IPS-20b (cell line): ENCODE results near the gene IGF1R.

Source experiments
- H3K27ac ChIP-seq: one replicate; pipeline ENCODE4 v1.5.1; 2013; ENCODE audit warnings: low read length
- H3K27me3 ChIP-seq: 2 replicates; pipeline ENCODE4 v1.6.1; 2013; ENCODE audit warnings: mild to moderate bottlenecking, low read length, inconsistent platforms; ENCODE audit not compliant: insufficient read depth
- H3K36me3 ChIP-seq: 2 replicates; pipeline ENCODE4 v1.6.1; 2013; ENCODE audit warnings: low read depth, mild to moderate bottlenecking, inconsistent platforms, low read length, moderate library complexity; ENCODE audit not compliant: insufficient read depth
- H3K4me1 ChIP-seq: 2 replicates; pipeline ENCODE4 v1.6.1; 2013; ENCODE audit warnings: mild to moderate bottlenecking, control low read depth, inconsistent platforms, low read length, moderate library complexity; ENCODE audit not compliant: insufficient read depth
- H3K4me3 ChIP-seq: 2 replicates; pipeline ENCODE4 v1.5.1; 2013; ENCODE audit warnings: mild to moderate bottlenecking, low read length, inconsistent platforms
- H3K9ac ChIP-seq: 2 replicates; pipeline ENCODE4 v1.6.1; 2013; ENCODE audit warnings: low read depth, mild to moderate bottlenecking, inconsistent platforms, low read length, moderate library complexity
- H3K9me3 ChIP-seq: 2 replicates; pipeline ENCODE4 v1.6.1; 2013; ENCODE audit warnings: mild to moderate bottlenecking, low read depth, low read length, inconsistent platforms; ENCODE audit not compliant: insufficient read depth

Gene IGF1R

GRCh38 chr15:98649472-98650416 is 1.4 kb downstream of the IGF1R start:
- Histone ChIP-seq H3K27me3 (peaks cover 26% of the 10 kb centered on the region; the same call in 1 of the 2 replicates), H3K36me3 (no peaks in the 10 kb centered on the region), H3K9ac (peak overlapping the region; percentile 92), H3K9me3 (no peaks in the 10 kb centered on the region), H3K4me1 (peaks cover 31% of the 10 kb centered on the region), H3K4me3 (peak overlapping the region; percentile 99), H3K27ac (no peak overlapping the region)

- Histone ChIP-seq H3K4me1 (peaks cover 36% of the 10 kb centered on the region), H3K9me3 (no peaks in the 10 kb centered on the region), H3K36me3 (no peaks in the 10 kb centered on the region), H3K27me3 (peaks cover 26% of the 10 kb centered on the region; the same call in 1 of the 2 replicates), H3K4me3 (peak overlapping the region; percentile 99), H3K27ac (peak overlapping the region; percentile 28), H3K9ac (peak overlapping the region; percentile 92)
Observed at GRCh38 chr15:98650417-98651035, 2.2 kb downstream of the IGF1R start.

GRCh38 chr15:98651036-98651481 is 2.7 kb downstream of the IGF1R start:
- Histone ChIP-seq H3K9ac (peak overlapping the region; percentile 92), H3K4me3 (peak overlapping the region; percentile 99), H3K27ac (peak overlapping the region; percentile 28)

GRCh38 chr15:98651581-98652220 is 3.4 kb downstream of the IGF1R start:
- Histone ChIP-seq H3K9ac (peak overlapping the region; percentile 92), H3K27me3 (peaks cover 26% of the 10 kb centered on the region; the same call in 1 of the 2 replicates), H3K27ac (no peak overlapping the region), H3K4me3 (peak overlapping the region; percentile 99), H3K4me1 (peaks cover 35% of the 10 kb centered on the region), H3K9me3 (no peaks in the 10 kb centered on the region), H3K36me3 (no peaks in the 10 kb centered on the region)

More at GRCh38 chr15:98651036-98651481, 2.7 kb downstream of the IGF1R start:
- Histone ChIP-seq H3K36me3 (no peaks in the 10 kb centered on the region), H3K27me3 (peaks cover 26% of the 10 kb centered on the region; the same call in 1 of the 2 replicates), H3K9me3 (no peaks in the 10 kb centered on the region), H3K4me1 (peaks cover 35% of the 10 kb centered on the region)

GRCh38 chr15:98653686-98654085 is 5.3 kb downstream of the IGF1R start:
- Histone ChIP-seq H3K9me3 (no peaks in the 10 kb centered on the region), H3K27me3 (peaks cover 26% of the 10 kb centered on the region; the same call in 1 of the 2 replicates), H3K9ac (no peak overlapping the region), H3K27ac (no peak overlapping the region), H3K4me1 (peaks cover 50% of the 10 kb centered on the region), H3K4me3 (no peak overlapping the region), H3K36me3 (no peaks in the 10 kb centered on the region)

- Histone ChIP-seq H3K27ac (no peak overlapping the region), H3K4me3 (no peak overlapping the region), H3K4me1 (peaks cover 54% of the 10 kb centered on the region)
Observed at GRCh38 chr15:98654790-98655360, 6.5 kb downstream of the IGF1R start.

GRCh38 chr15:98655732-98656131 is 7.4 kb downstream of the IGF1R start:
- Histone ChIP-seq H3K9me3 (no peaks in the 10 kb centered on the region), H3K4me3 (no peak overlapping the region), H3K27ac (no peak overlapping the region), H3K27me3 (peaks cover 18% of the 10 kb centered on the region; the same call in 1 of the 2 replicates), H3K36me3 (no peaks in the 10 kb centered on the region), H3K4me1 (peaks cover 60% of the 10 kb centered on the region), H3K9ac (no peak overlapping the region)

More at GRCh38 chr15:98654790-98655360, 6.5 kb downstream of the IGF1R start:
- Histone ChIP-seq H3K36me3 (no peaks in the 10 kb centered on the region), H3K9me3 (no peaks in the 10 kb centered on the region), H3K27me3 (peaks cover 26% of the 10 kb centered on the region; the same call in 1 of the 2 replicates), H3K9ac (no peak overlapping the region)

- Histone ChIP-seq H3K9me3 (no peaks in the 10 kb centered on the region), H3K9ac (no peak overlapping the region), H3K4me3 (no peak overlapping the region), H3K36me3 (no peaks in the 10 kb centered on the region), H3K27me3 (no peaks in the 10 kb centered on the region), H3K4me1 (peaks cover 58% of the 10 kb centered on the region), H3K27ac (no peak overlapping the region)
Observed at GRCh38 chr15:98657721-98658120, 9.4 kb downstream of the IGF1R start.

- Histone ChIP-seq H3K36me3 (no peaks in the 10 kb centered on the region), H3K27ac (no peak overlapping the region), H3K9me3 (no peaks in the 10 kb centered on the region), H3K4me1 (peaks cover 48% of the 10 kb centered on the region), H3K4me3 (no peak overlapping the region), H3K9ac (no peak overlapping the region), H3K27me3 (no peaks in the 10 kb centered on the region)
Observed at GRCh38 chr15:98658831-98659699, 10.7 kb downstream of the IGF1R start.

GRCh38 chr15:98660055-98660454 is 11.7 kb downstream of the IGF1R start:
- H3K27ac ChIP-seq = no peak overlapping the region
- H3K9ac ChIP-seq = no peak overlapping the region
- peaks cover 39% of the 10 kb centered on the region for H3K4me1 ChIP-seq
- no peaks in the 10 kb centered on the region for H3K27me3 ChIP-seq
- no peak overlapping the region for H3K4me3 ChIP-seq
- H3K36me3 ChIP-seq = no peaks in the 10 kb centered on the region
- no peaks in the 10 kb centered on the region for H3K9me3 ChIP-seq
